Measurements from ENCODE around the gene CNKSR2.
"Not testable (repeated sequence)": the region's sequence is repeated elsewhere in the genome, so short reads cannot be mapped to it uniquely, and the experiment has no call there.

Gene CNKSR2

DNA sequence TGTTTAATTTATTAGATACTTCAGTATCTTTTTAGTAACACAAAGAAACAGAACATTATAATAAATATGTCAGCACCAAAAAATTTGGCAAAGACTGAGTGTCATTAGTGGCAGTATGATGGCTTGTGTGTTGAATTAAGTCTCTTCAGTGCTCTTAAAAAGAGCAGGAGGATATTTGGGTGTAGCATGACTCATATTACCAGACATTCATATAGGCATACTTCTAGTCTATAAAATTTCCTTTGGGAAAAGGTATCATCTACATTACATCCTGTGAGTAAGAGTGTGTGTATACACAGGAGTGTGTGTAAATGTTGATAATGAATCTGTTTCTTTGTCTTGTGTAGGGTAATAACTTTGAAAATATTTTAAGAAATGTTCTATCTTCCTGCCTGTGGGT lies 135.7 kb downstream of the CNKSR2 start:
- TF ChIP-seq, protein P1, sequence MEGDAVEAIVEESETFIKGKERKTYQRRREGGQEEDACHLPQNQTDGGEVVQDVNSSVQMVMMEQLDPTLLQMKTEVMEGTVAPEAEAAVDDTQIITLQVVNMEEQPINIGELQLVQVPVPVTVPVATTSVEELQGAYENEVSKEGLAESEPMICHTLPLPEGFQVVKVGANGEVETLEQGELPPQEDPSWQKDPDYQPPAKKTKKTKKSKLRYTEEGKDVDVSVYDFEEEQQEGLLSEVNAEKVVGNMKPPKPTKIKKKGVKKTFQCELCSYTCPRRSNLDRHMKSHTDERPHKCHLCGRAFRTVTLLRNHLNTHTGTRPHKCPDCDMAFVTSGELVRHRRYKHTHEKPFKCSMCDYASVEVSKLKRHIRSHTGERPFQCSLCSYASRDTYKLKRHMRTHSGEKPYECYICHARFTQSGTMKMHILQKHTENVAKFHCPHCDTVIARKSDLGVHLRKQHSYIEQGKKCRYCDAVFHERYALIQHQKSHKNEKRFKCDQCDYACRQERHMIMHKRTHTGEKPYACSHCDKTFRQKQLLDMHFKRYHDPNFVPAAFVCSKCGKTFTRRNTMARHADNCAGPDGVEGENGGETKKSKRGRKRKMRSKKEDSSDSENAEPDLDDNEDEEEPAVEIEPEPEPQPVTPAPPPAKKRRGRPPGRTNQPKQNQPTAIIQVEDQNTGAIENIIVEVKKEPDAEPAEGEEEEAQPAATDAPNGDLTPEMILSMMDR (IDR thresholded peaks at IDR 0.05; ENCODE audit: low read length, missing control alignments), result no peak
- H3K4me3 ChIP-seq (replicated peaks; ENCODE audit: low read depth, low read length), result no peak overlapping the region
- DNase-seq (ENCODE audit: low read depth), result peak; percentile 18

DNA sequence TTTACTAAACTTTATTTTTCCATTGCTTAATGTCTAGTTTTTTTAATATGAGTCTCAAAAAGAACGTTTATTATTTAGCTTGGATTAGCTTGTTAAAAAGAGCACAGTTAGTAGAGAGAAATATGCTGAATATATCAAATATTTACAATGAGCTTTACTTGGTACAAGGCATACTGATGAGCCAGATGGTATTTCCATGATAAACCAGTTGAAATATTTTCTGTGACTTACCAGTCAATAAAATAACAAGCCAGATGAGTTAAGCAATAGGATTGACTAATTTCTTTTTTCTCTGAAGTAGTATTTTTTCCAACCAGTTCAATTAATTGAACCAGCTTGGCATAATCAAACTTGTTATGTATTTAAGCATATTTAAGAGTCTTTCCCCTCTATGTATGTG lies 149.8 kb downstream of the CNKSR2 start:
- H3K4me3 ChIP-seq (replicated peaks; ENCODE audit: low read depth, low read length), result no peak overlapping the region
- TF ChIP-seq, protein P1 (IDR thresholded peaks at IDR 0.05; ENCODE audit: low read length, missing control alignments), result no peak
- DNase-seq (ENCODE audit: low read depth), result no peak

DNA sequence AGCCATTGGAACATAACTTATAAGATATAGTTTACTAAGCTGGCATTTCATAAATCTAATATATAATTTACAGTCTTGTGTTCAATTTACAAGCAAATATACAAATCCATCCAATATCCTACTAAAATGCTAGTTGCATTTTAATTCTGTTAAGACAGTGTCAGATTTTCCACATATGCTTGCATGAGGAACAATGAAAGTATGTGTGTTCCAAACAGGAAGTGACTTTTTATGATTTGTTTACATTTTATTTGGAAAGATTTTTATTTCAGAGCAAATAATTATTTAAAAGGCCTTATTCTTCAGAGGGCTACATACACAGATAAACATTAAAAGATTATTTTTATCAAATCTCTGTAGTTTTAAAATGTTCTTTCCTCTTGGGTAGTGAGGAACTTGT lies 153.9 kb downstream of the CNKSR2 start:
- TF ChIP-seq, protein P1 (IDR thresholded peaks at IDR 0.05; ENCODE audit: low read length, missing control alignments), result no peak
- peak; percentile 18 for DNase-seq (ENCODE audit: low read depth)
- no peak overlapping the region for H3K4me3 ChIP-seq (replicated peaks; ENCODE audit: low read depth, low read length)

DNA sequence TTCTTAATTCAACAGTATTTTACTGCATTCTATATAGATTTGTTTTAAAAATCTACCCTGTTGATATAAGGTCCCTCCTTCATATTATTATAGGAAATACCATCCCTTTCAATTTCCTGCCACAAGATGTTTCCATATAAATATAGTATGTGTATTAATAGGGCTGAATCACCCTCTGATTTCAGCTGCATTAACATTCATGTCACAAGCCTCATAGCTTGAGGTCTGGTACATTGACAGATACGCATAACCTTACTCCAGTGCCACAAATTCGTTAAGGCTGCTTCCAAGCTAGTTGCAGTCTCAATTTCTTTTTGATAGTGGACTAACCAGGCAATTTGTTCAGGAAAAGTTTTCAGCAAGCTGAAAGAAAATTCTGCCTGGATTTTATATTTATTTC lies 155.6 kb downstream of the CNKSR2 start:
- DNase-seq (ENCODE audit: low read depth), result peak; percentile 18
- TF ChIP-seq, protein P1 (IDR thresholded peaks at IDR 0.05; ENCODE audit: low read length, missing control alignments), result no peak
- H3K4me3 ChIP-seq (replicated peaks; ENCODE audit: low read depth, low read length), result no peak overlapping the region

DNA sequence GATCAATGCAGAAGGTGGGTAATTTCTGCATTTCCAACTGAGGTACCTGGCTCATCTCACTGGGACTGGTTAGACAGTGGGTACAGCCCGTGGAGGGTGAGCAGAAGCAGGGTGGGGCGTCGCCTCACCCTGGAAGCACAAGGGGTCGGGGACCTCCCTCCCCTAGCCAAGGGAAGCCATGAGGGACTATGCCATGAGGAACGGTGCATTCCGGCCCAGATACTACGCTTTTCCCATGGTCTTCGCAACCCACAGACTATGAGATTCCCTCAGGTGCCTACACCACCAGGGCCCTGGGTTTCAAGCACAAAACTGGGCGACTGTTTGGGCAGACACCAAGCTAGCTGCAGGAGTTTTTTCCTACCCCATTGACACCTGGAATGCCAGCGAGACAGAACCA lies 170.4 kb downstream of the CNKSR2 start:
- H3K4me3 ChIP-seq (replicated peaks; ENCODE audit: low read depth, low read length); DNase-seq (ENCODE audit: low read depth): not testable (repeated sequence)

DNA sequence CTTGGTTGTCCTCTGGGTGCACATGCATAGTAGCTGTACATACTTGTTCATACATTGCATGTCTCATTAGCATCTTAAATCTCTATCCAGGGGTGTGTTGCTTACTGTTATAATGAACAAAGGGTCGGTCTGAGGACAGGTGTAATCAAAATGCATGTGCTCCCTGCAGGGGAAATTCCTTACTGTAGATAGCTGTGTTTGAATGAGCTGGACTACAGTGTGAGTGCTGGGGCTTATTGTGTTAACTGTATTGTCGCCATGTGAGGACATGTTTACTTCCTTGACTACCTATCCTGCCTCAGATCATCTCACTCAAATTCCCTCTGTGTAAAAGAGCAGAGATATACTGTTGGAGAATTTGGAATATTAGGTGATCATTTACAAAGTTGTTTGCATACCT lies 185.2 kb downstream of the CNKSR2 start:
- TF ChIP-seq, protein P1 (IDR thresholded peaks at IDR 0.05; ENCODE audit: low read length, missing control alignments), result no peak
- no peak for DNase-seq (ENCODE audit: low read depth)
- no peak overlapping the region for H3K4me3 ChIP-seq (replicated peaks; ENCODE audit: low read depth, low read length)

DNA sequence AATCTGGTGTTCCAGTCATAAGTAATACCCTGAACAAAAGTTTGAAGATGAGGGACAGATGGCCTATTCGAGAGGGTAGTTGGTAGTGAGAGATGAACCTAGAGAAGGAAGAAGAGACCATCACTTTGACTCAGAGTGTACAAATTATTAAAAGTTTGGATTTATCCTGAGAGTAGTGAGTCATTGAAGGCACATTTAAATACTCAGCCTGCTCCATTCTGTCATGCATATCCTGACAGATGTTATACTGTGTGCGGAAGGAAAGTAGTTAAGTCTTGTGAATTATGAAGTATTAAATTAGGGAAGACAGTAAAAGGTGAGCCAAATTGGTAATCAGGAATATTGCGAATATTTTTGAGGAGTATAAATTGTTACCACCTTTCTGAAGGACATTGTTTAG lies 190.8 kb downstream of the CNKSR2 start:
- no peak overlapping the region for H3K4me3 ChIP-seq (replicated peaks; ENCODE audit: low read depth, low read length)
- DNase-seq (ENCODE audit: low read depth), result no peak
- TF ChIP-seq, protein P1 (IDR thresholded peaks at IDR 0.05; ENCODE audit: low read length, missing control alignments), result no peak

DNA sequence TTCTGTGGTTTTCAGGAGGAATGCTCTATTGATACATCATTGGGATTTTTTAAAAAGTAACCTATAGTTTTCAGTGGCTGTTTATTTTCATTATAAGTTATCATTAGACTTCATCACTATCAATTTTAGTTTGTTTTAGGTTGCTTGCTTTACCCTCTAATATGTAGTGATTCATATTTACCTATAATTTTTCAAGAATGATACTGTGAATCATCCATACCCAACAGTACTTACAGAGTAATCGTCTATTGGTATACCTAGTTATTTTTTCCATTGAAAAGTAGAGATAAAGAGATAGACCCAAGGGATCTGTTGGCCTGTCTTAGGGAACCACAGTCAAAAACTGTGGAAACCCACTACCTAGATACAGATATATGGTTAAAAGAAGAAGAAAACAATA lies 200.6 kb downstream of the CNKSR2 start:
- TF ChIP-seq, protein P1 (IDR thresholded peaks at IDR 0.05; ENCODE audit: low read length, missing control alignments), result no peak
- DNase-seq (ENCODE audit: low read depth), result no peak
- H3K4me3 ChIP-seq (replicated peaks; ENCODE audit: low read depth, low read length), result no peak overlapping the region

All from fibroblast of pulmonary artery (primary cell).